ENCODE measurements around the gene SAYSD1. TPM values are rescaled to one million over a fixed set of nuclear protein-coding genes. Genes with fewer than 3 reads are reported as not detected.

Gene SAYSD1
- polyA plus RNA-seq, 3 donors: 4.3 to 15.5 (median 12.0) TPM

DNA sequence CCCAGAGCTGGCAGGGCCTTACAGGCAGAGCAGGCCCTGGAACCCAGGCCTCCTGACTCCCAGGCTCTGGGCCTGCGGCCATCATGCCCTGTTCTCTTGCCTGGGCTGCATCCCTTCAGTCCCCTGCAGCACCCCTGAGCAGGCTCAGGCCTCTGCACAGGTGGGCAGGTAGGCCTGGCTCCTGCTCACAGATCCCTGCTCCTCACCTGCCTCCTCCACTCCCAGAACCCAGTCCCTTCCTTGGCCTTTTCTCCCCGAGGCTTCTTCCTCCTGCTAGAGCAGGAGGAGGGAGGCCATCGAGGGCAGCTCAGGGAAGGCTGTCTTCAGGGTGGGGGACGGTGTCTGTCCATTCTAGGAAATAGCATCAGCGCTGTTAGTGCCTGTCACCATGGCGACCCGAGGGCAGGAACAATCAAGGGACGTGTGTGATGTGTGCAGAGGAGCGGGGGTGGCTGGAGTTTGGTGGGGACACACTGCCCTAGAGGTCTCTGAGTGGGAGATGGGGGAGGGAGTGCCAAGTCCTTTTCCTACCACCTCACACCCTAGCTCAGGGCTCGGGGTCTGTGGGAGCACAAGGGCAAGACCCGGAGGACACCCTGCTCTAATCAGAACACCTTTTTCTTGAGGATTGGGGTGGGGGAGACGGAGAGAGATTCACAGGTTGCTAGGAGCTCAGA is 39.8 kb downstream of the SAYSD1 start:
- no peak overlapping the region for H3K4me3 Mint-ChIP-seq

DNA sequence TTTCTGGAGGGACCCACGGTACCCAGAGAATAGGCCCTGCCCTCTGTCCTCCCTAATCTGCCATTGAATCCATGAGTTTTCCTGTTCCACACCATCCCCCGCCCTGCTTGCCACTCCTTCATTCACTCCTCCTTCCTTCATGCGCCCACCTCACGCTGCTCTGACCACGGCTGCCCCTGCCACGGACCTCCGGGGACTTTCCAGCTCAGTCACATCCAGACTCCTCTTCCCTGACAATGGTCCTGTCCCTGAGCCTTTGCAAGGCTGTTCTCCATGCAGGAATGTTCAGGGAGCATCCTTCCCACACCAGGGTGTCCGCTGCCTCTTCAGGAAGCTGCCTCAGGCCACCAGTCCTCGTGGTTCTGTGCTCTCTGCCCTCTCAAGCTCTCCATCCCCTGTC is 40.5 kb downstream of the SAYSD1 start:
- Histone ChIP-seq H3K4me2 (replicated peaks; ENCODE audit: extremely low read depth, low read length, poor library complexity, severe bottlenecking) (no peak overlapping the region), H3K9me3 (replicated peaks in 1 of 2; ENCODE audit: control insufficient read depth in 1 of 2, insufficient read depth in 1 of 2, low read length in 2 of 2) (no peaks in the 10 kb centered on the region), H3K4me1 (ENCODE audit: control insufficient read depth in 1 of 2, insufficient read depth in 2 of 2, low read length in 2 of 2) (no peaks in the 10 kb centered on the region), H3K79me2 (ENCODE audit: insufficient read depth, low read length) (no peaks in the 10 kb centered on the region), H4K20me1 (ENCODE audit: insufficient read depth, low read length) (no peaks in the 10 kb centered on the region), H3K9ac (ENCODE audit: insufficient read depth, low read length, poor library complexity, severe bottlenecking) (no peak overlapping the region), H2AFZ (ENCODE audit: insufficient read depth, low read depth, low read length, poor library complexity, severe bottlenecking) (no peak overlapping the region), H3K36me3 (replicated peaks in 1 of 2; ENCODE audit: control insufficient read depth in 1 of 2, insufficient read depth in 2 of 2, low read length in 2 of 2) (no peaks in the 10 kb centered on the region), H3K4me3 (replicated peaks in 1 of 3; ENCODE audit: low read depth in 2 of 3, low read length in 3 of 3) (no peak overlapping the region), H3K27ac (ENCODE audit: low read depth in 1 of 2, low read length in 2 of 2) (no peak overlapping the region), H3K27me3 (ENCODE audit: control insufficient read depth in 2 of 2, insufficient read depth in 2 of 2, low read length in 2 of 2) (no peaks in the 10 kb centered on the region)
- H3K27ac Mint-ChIP-seq: peak overlapping the region in 1 of 7 donors; percentile 4
- H3K9me3 Mint-ChIP-seq: peaks cover 0 to 2% (median 0%) of the 10 kb centered on the region in 7 donors
- no peaks in the 10 kb centered on the region for H3K36me3 Mint-ChIP-seq
- intact Hi-C loops (cut with micrococcal nuclease): no loop called here
- peaks cover 0 to 13% (median 9%) of the 10 kb centered on the region in 3 donors for H3K27me3 Mint-ChIP-seq (ENCODE audit: low read depth in 3 of 3)
- no peak overlapping the region for H3K4me3 Mint-ChIP-seq
- TF ChIP-seq CTCF (IDR thresholded peaks at IDR 0.05): no peak
- WGBS (ENCODE audit: insufficient coverage): 86% methylated on average over 8 of the region's 9 CpGs
- no peak for DNase-seq
- no peaks in the 10 kb centered on the region for H3K4me1 Mint-ChIP-seq

More for the DNA sequence above, 39.8 kb downstream of the SAYSD1 start:
- Mint-ChIP-seq H3K27me3 (ENCODE audit: low read depth in 3 of 3) (peaks cover 0 to 13% (median 9%) of the 10 kb centered on the region in 3 donors), H3K36me3 (no peaks in the 10 kb centered on the region), H3K9me3 (peaks cover 0 to 2% (median 0%) of the 10 kb centered on the region in 7 donors), H3K27ac (no peak overlapping the region), H3K4me1 (no peaks in the 10 kb centered on the region)
- TF ChIP-seq CTCF (IDR thresholded peaks at IDR 0.05): no peak
- Histone ChIP-seq H3K79me2 (ENCODE audit: insufficient read depth, low read length) (no peaks in the 10 kb centered on the region), H4K20me1 (ENCODE audit: insufficient read depth, low read length) (no peaks in the 10 kb centered on the region), H3K4me3 (replicated peaks in 1 of 3; ENCODE audit: low read depth in 2 of 3, low read length in 3 of 3) (no peak overlapping the region), H3K9ac (ENCODE audit: insufficient read depth, low read length, poor library complexity, severe bottlenecking) (no peak overlapping the region), H3K36me3 (replicated peaks in 1 of 2; ENCODE audit: control insufficient read depth in 1 of 2, insufficient read depth in 2 of 2, low read length in 2 of 2) (no peaks in the 10 kb centered on the region), H3K27ac (ENCODE audit: low read depth in 1 of 2, low read length in 2 of 2) (no peak overlapping the region), H2AFZ (ENCODE audit: insufficient read depth, low read depth, low read length, poor library complexity, severe bottlenecking) (no peak overlapping the region), H3K4me2 (replicated peaks; ENCODE audit: extremely low read depth, low read length, poor library complexity, severe bottlenecking) (no peak overlapping the region), H3K9me3 (replicated peaks in 1 of 2; ENCODE audit: control insufficient read depth in 1 of 2, insufficient read depth in 1 of 2, low read length in 2 of 2) (no peaks in the 10 kb centered on the region), H3K27me3 (ENCODE audit: control insufficient read depth in 2 of 2, insufficient read depth in 2 of 2, low read length in 2 of 2) (no peaks in the 10 kb centered on the region), H3K4me1 (ENCODE audit: control insufficient read depth in 1 of 2, insufficient read depth in 2 of 2, low read length in 2 of 2) (no peaks in the 10 kb centered on the region)
- 49% methylated on average over 3 of the region's 12 CpGs for WGBS (ENCODE audit: insufficient coverage)
- intact Hi-C loops (cut with micrococcal nuclease): no loop called here
- no peak for DNase-seq

All from CD14-positive monocyte (primary cell).